H9 (cell line): ENCODE measurements around the gene GPN2. TPM values are rescaled to one million over a fixed set of nuclear protein-coding genes. Genes with fewer than 3 reads are reported as not detected.

Source experiments
- DNase-seq: peaks from one replicate; pipeline ENCODE4 v3.0.0-alpha.2; 2017
- H2AFZ ChIP-seq: one replicate; pipeline ENCODE4 v1.6.1; 2013; ENCODE audit warnings: mild to moderate bottlenecking, low read length, control low read depth, moderate library complexity
- H2AK5ac ChIP-seq: 2 replicates; pipeline ENCODE4 v1.6.1; 2013; ENCODE audit warnings: low read length, control low read depth, mixed read lengths; ENCODE audit not compliant: insufficient read length
- H2BK120ac ChIP-seq: one replicate; pipeline ENCODE4 v1.6.1; 2013; ENCODE audit warnings: low read depth, mild to moderate bottlenecking, low read length, control low read depth, inconsistent platforms; ENCODE audit not compliant: poor library complexity, severe bottlenecking
- H2BK12ac ChIP-seq: 2 replicates; pipeline ENCODE4 v1.6.1; 2013; ENCODE audit warnings: low read length, control low read depth, mixed read lengths, low read depth; ENCODE audit not compliant: insufficient read length
- H2BK15ac ChIP-seq: 2 replicates; pipeline ENCODE4 v1.6.1; 2013; ENCODE audit warnings: low read depth, low read length, control low read depth
- H2BK20ac ChIP-seq: one replicate; pipeline ENCODE4 v1.6.1; 2013; ENCODE audit warnings: low read depth, mild to moderate bottlenecking, low read length, control low read depth, inconsistent platforms; ENCODE audit not compliant: poor library complexity, severe bottlenecking
- H2BK5ac ChIP-seq: 2 replicates; pipeline ENCODE4 v1.6.1; 2013; ENCODE audit warnings: low read length, control low read depth, mixed read lengths; ENCODE audit not compliant: insufficient read length
- H3K14ac ChIP-seq: 2 replicates; pipeline ENCODE4 v1.6.1; 2013; ENCODE audit warnings: low read length, control low read depth; ENCODE audit not compliant: insufficient read depth
- H3K18ac ChIP-seq: 2 replicates; pipeline ENCODE4 v1.6.1; 2013; ENCODE audit warnings: low read depth, mild to moderate bottlenecking, mixed read lengths, low read length, control low read depth; ENCODE audit not compliant: insufficient read length
- H3K23ac ChIP-seq: 2 replicates; pipeline ENCODE4 v1.6.1; 2013; ENCODE audit warnings: low read length, control low read depth, mixed read lengths, low read depth; ENCODE audit not compliant: insufficient read length
- H3K23me2 ChIP-seq: 2 replicates; pipeline ENCODE4 v1.6.1; 2013; ENCODE audit warnings: low read depth, mild to moderate bottlenecking, mixed read lengths, low read length, control low read depth; ENCODE audit not compliant: insufficient read length, poor library complexity, severe bottlenecking
- H3K27ac ChIP-seq: 2 replicates; pipeline ENCODE4 v1.5.1; 2013; ENCODE audit warnings: low read length, control low read depth, mixed read lengths, low read depth; ENCODE audit not compliant: insufficient read length
- H3K27me3 ChIP-seq: 2 replicates; pipeline ENCODE4 v1.6.1; 2013; ENCODE audit warnings: low read length, control low read depth, inconsistent platforms; ENCODE audit not compliant: insufficient read depth
- H3K4ac ChIP-seq: 2 replicates; pipeline ENCODE4 v1.6.1; 2013; ENCODE audit warnings: low read depth, mild to moderate bottlenecking, control low read depth, inconsistent platforms, low read length, moderate library complexity
- H3K4me1 ChIP-seq: 2 replicates; pipeline ENCODE4 v1.6.1; 2013; ENCODE audit warnings: low read length, control low read depth, inconsistent platforms; ENCODE audit not compliant: insufficient read depth
- H3K4me2 ChIP-seq: 2 replicates; pipeline ENCODE4 v1.6.1; 2013; ENCODE audit warnings: low read length, control low read depth, mixed read lengths; ENCODE audit not compliant: insufficient read length, insufficient read depth
- H3K56ac ChIP-seq: 2 replicates; pipeline ENCODE4 v1.6.1; 2013; ENCODE audit warnings: low read depth, mild to moderate bottlenecking, mixed read lengths, low read length, control low read depth; ENCODE audit not compliant: insufficient read length
- H3K79me1 ChIP-seq: 2 replicates; pipeline ENCODE4 v1.6.1; 2013; ENCODE audit warnings: low read depth, mild to moderate bottlenecking, moderate library complexity, low read length, control low read depth, inconsistent platforms; ENCODE audit not compliant: insufficient read depth, poor library complexity, severe bottlenecking
- H3K79me2 ChIP-seq: 2 replicates; pipeline ENCODE4 v1.6.1; 2013; ENCODE audit warnings: low read length, control low read depth, inconsistent platforms; ENCODE audit not compliant: insufficient read depth
- H3K9ac ChIP-seq: 2 replicates; pipeline ENCODE4 v1.6.1; 2013; ENCODE audit warnings: low read length, control low read depth, mixed read lengths; ENCODE audit not compliant: insufficient read length; ENCODE audit errors: extremely low read depth
- H3K9me3 ChIP-seq: one replicate; pipeline ENCODE4 v1.6.1; 2013; ENCODE audit warnings: low read depth, low read length, inconsistent platforms; ENCODE audit not compliant: control insufficient read depth
- H3T11ph ChIP-seq: one replicate; pipeline ENCODE4 v1.6.1; 2013; ENCODE audit warnings: mild to moderate bottlenecking, low read length, control low read depth, inconsistent platforms
- H4K20me1 ChIP-seq: one replicate; pipeline ENCODE4 v1.6.1; 2013; ENCODE audit not compliant: control insufficient read depth, insufficient read length, insufficient read depth
- H4K5ac ChIP-seq: 2 replicates; pipeline ENCODE4 v1.6.1; 2013; ENCODE audit warnings: low read depth, mild to moderate bottlenecking, mixed read lengths, low read length, control low read depth; ENCODE audit not compliant: insufficient read length
- H4K8ac ChIP-seq: replicated peaks from 2 replicates; pipeline ENCODE4 v1.6.1; 2013; ENCODE audit warnings: low read length, control low read depth, mixed read lengths, low read depth; ENCODE audit not compliant: insufficient read length
- H4K91ac ChIP-seq: 2 replicates; pipeline ENCODE4 v1.6.1; 2013; ENCODE audit warnings: low read depth, mild to moderate bottlenecking, moderate library complexity, mixed read lengths, low read length, control low read depth; ENCODE audit not compliant: insufficient read length
- H3K27ac Mint-ChIP-seq, 3 experiments: 2 replicates in 2 of 3; 3 replicates in 1 of 3; pipeline ENCODE4 v1.8.0; 2020 to 2021; ENCODE audit warnings: mixed read lengths in 3 of 3, mild to moderate bottlenecking in 1 of 3, moderate library complexity in 1 of 3
- H3K27me3 Mint-ChIP-seq: 2 replicates; pipeline ENCODE4 v1.8.0; 2021; ENCODE audit warnings: low read depth, mild to moderate bottlenecking, moderate library complexity, mixed read lengths
- H3K36me3 Mint-ChIP-seq, 3 experiments: 2 replicates in 2 of 3; 3 replicates in 1 of 3; pipeline ENCODE4 v1.8.0; 2020 to 2021; ENCODE audit warnings: low read depth in 3 of 3, mixed read lengths in 3 of 3; ENCODE audit not compliant: insufficient read depth in 1 of 3
- H3K4me1 Mint-ChIP-seq, 2 experiments: 2 replicates each; pipeline ENCODE4 v1.8.0; 2020; ENCODE audit warnings: mixed read lengths in 2 of 2
- H3K4me3 Mint-ChIP-seq, 2 experiments: 2 replicates in 1 of 2; 3 replicates in 1 of 2; pipeline ENCODE4 v1.8.0; 2020 to 2021; ENCODE audit warnings: mild to moderate bottlenecking in 2 of 2, mixed read lengths in 2 of 2, moderate library complexity in 1 of 2
- H3K9me3 Mint-ChIP-seq, 2 experiments: 2 replicates in 1 of 2; 3 replicates in 1 of 2; pipeline ENCODE4 v1.8.0; 2020; ENCODE audit warnings: mild to moderate bottlenecking in 2 of 2, mixed read lengths in 2 of 2, moderate library complexity in 1 of 2
- CTCF ChIP-seq: fragments of 200-600 bp; sonication (generic); conservative IDR thresholded peaks from 3 replicates; pipeline ENCODE4 v1.8.0; 2021; ENCODE audit warnings: antibody characterized with exemption, mild to moderate bottlenecking
- WGBS: extraction: QIAGEN DNeasy Blood & Tissue Kit; methylation state at CpG from one replicate; pipeline ENCODE4 v1.1.7; 2013; ENCODE audit warnings: missing lambda C conversion rate, low lambda C conversion rate, mixed read lengths; ENCODE audit not compliant: insufficient read length; ENCODE audit errors: extremely low coverage; 5-methylcytosine and 5-hydroxymethylcytosine counted together
- total RNA-seq: library from RNA; stranded (reverse); gene quantifications from 2 replicates; pipeline ENCODE4 v1.2.1, GENCODE V29; 2021

Gene GPN2
- total RNA-seq, 1 experiment from 2014 or later: 47.8 TPM

GRCh38 chr1:26861286-26861701 lies 28.8 kb downstream of the GPN2 start:
- Mint-ChIP-seq H3K27me3 (peaks cover 20% of the 10 kb centered on the region), H3K36me3 (no peaks in the 10 kb centered on the region), H3K9me3 (no peaks in the 10 kb centered on the region), H3K4me1 (peaks cover 42 to 43% of the 10 kb centered on the region in 2 experiments), H3K4me3 (no peak overlapping the region), H3K27ac (peak overlapping the region in 2 of 3 experiments; percentile 18 to 38; a peak in 1 of 7 replicates)
- no peak overlapping the region for H3K56ac ChIP-seq
- no peak overlapping the region for H4K5ac ChIP-seq
- H2BK20ac ChIP-seq: no peak overlapping the region
- no peak overlapping the region for H2AK5ac ChIP-seq
- no peak overlapping the region for H3T11ph ChIP-seq
- no peak overlapping the region for H4K91ac ChIP-seq
- no peak overlapping the region for H2BK12ac ChIP-seq
- WGBS: no CpG with 5 or more reads among the region's 5 CpGs
- no peak overlapping the region for H3K23ac ChIP-seq
- no peak overlapping the region for H3K14ac ChIP-seq
- H4K20me1 ChIP-seq: no peaks in the 10 kb centered on the region
- no peaks in the 10 kb centered on the region; the same call in 1 of the 2 replicates for H3K4me1 ChIP-seq
- H3K27ac ChIP-seq: no peak overlapping the region
- TF ChIP-seq CTCF: peak; percentile 55
- H2BK120ac ChIP-seq: no peak overlapping the region
- H3K79me2 ChIP-seq: no peaks in the 10 kb centered on the region
- H3K4ac ChIP-seq: no peak overlapping the region
- no peak overlapping the region for H2AFZ ChIP-seq
- no peaks in the 10 kb centered on the region; the same call in 1 of the 2 replicates for H3K27me3 ChIP-seq
- no peak overlapping the region for H2BK5ac ChIP-seq
- no peaks in the 10 kb centered on the region for H3K79me1 ChIP-seq
- H3K9me3 ChIP-seq: no peaks in the 10 kb centered on the region
- no peak overlapping the region for H3K9ac ChIP-seq
- peaks cover 4% of the 10 kb centered on the region for H3K23me2 ChIP-seq
- no peak overlapping the region for H4K8ac ChIP-seq
- H3K4me2 ChIP-seq: no peak overlapping the region
- H3K18ac ChIP-seq: no peak overlapping the region
- no peak for DNase-seq
- no peak overlapping the region for H2BK15ac ChIP-seq
